Stimulated activated CD4-positive, alpha-beta T cell treated with anti-CD3 and anti-CD28 coated beads, TNF-alpha, amount 100 ng/mL, for 4 hours (primary cell): ENCODE results near the gene NCOA5.
"Not testable (repeated sequence)": the region's sequence is repeated elsewhere in the genome, so short reads cannot be mapped to it uniquely, and the experiment has no call there.

ENCODE experiments used
- DNase-seq, 3 experiments: peaks; one replicate each; pipeline ENCODE4 v3.0.0-alpha.2; 2020; ENCODE audit warnings: low read depth in 3 of 3

The NCOA5 gene

GRCh38 chr20:46091622-46092535, 2.1 kb upstream of the NCOA5 start:
- not testable (repeated sequence) for DNase-seq

GRCh38 chr20:46089167-46089416, 670 bp downstream of the NCOA5 start:
- no peak for DNase-seq

- no peak for DNase-seq
These were observed 1.2 kb downstream of the NCOA5 start for GRCh38 chr20:46088409-46089166.

- DNase-seq, result no peak
These were observed 2.6 kb downstream of the NCOA5 start for GRCh38 chr20:46087161-46087560.

GRCh38 chr20:46085179-46085851, 4.4 kb downstream of the NCOA5 start:
- no peak for DNase-seq

GRCh38 chr20:46084805-46085178, 5.0 kb downstream of the NCOA5 start:
- no peak for DNase-seq

- DNase-seq, result no peak
These were observed 6.2 kb downstream of the NCOA5 start for GRCh38 chr20:46083531-46084061.

- DNase-seq, result no peak
These were observed 6.7 kb downstream of the NCOA5 start for GRCh38 chr20:46083101-46083500.

- no peak for DNase-seq
These were observed 8.7 kb downstream of the NCOA5 start for GRCh38 chr20:46081074-46081473.

- DNase-seq, result no peak
These were observed 10.8 kb downstream of the NCOA5 start for GRCh38 chr20:46078954-46079353.

GRCh38 chr20:46077642-46078305, 12.0 kb downstream of the NCOA5 start:
- no peak for DNase-seq

- DNase-seq, result no peak
These were observed 13.0 kb downstream of the NCOA5 start for GRCh38 chr20:46076806-46077205.

- no peak for DNase-seq
These were observed 15.8 kb downstream of the NCOA5 start for GRCh38 chr20:46074006-46074405.

- DNase-seq, result no peak
These were observed 16.3 kb downstream of the NCOA5 start for GRCh38 chr20:46073443-46073842.

- DNase-seq, result no peak
These were observed 16.7 kb downstream of the NCOA5 start for GRCh38 chr20:46073024-46073423.

- DNase-seq, result no peak
These were observed 18.2 kb downstream of the NCOA5 start for GRCh38 chr20:46071573-46071972.

- no peak for DNase-seq
These were observed 19.4 kb downstream of the NCOA5 start for GRCh38 chr20:46070215-46070900.

GRCh38 chr20:46065691-46066090, 24.1 kb downstream of the NCOA5 start:
- DNase-seq, result no peak

GRCh38 chr20:46065006-46065405, 24.8 kb downstream of the NCOA5 start:
- no peak for DNase-seq

- DNase-seq, result no peak
These were observed 26.1 kb downstream of the NCOA5 start for GRCh38 chr20:46063652-46064054.

GRCh38 chr20:46063151-46063550, 26.6 kb downstream of the NCOA5 start:
- DNase-seq, result no peak
